Stimulated activated memory B cell treated with anti-CD40 and anti-IgM and Interleukin-4, amounts not matched to agents 10 μg/mL and 1 μg/mL and 100 μg/mL, for 72 hours (primary cell): ENCODE data around the gene TSPAN19.
"Not testable (repeated sequence)": the region's sequence is repeated elsewhere in the genome, so short reads cannot be mapped to it uniquely, and the experiment has no call there.

Experiments
- ATAC-seq: fragments of 150-1000 bp; cut with Tn5 transposase; 2 replicates; pipeline ENCODE4 v1.10.0; 2021
- H3K27ac Mint-ChIP-seq: one replicate; pipeline ENCODE4 v1.8.0; 2022; ENCODE audit warnings: mild to moderate bottlenecking, mixed read lengths
- H3K27me3 Mint-ChIP-seq: one replicate; pipeline ENCODE4 v1.8.0; 2022; ENCODE audit warnings: mixed read lengths
- H3K36me3 Mint-ChIP-seq: one replicate; pipeline ENCODE4 v1.8.0; 2022; ENCODE audit warnings: mixed read lengths
- H3K4me1 Mint-ChIP-seq: one replicate; pipeline ENCODE4 v1.8.0; 2022; ENCODE audit warnings: mixed read lengths
- H3K4me3 Mint-ChIP-seq: one replicate; pipeline ENCODE4 v1.8.0; 2022; ENCODE audit warnings: mild to moderate bottlenecking, moderate library complexity, mixed read lengths
- H3K9me3 Mint-ChIP-seq: one replicate; pipeline ENCODE4 v1.8.0; 2022; ENCODE audit warnings: mixed read lengths

TSPAN19 gene

DNA sequence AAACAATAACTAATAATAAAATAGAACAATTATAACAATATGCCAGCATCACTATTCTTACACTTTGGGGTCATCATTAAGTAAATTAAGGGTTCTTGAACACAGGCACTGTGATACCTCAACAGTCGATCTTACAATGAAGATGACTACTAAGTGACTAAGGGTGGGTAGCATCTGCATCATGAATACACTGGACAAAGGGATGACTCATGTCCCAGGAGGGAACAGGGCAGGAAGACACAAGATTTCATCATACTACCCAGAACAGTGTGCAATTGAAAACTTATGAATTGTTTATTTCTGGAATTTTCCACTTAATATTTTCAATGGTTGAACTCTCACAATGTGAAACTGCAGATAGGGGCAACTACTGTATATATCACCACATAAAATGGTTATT is 19.7 kb downstream of the TSPAN19 start:
- H3K9me3 Mint-ChIP-seq, result no peaks in the 10 kb centered on the region
- H3K36me3 Mint-ChIP-seq, result no peaks in the 10 kb centered on the region
- H3K4me3 Mint-ChIP-seq, result no peak overlapping the region
- no peak for ATAC-seq
- no peaks in the 10 kb centered on the region for H3K27me3 Mint-ChIP-seq
- no peaks in the 10 kb centered on the region for H3K4me1 Mint-ChIP-seq
- H3K27ac Mint-ChIP-seq, result no peak overlapping the region

DNA sequence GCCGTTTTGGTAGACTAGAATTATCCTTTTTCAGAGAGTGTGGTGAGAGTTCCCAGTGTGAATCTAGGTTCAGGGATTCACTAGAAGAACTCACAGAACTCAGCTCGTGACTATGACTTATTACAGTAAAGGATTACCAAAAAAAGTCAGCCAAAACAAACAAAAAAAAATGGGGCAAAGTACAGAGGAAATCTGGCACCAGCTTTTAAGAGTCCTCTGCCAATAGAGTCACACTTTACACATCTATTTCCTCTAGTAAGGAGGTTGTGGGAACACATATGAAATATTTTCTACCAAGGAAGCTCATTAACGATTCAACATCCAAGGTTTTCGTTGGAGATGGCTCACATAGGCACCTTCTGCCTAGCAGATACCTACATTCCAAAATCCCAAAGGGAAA is 28.2 kb downstream of the TSPAN19 start:
- H3K27ac Mint-ChIP-seq, result no peak overlapping the region
- no peaks in the 10 kb centered on the region for H3K36me3 Mint-ChIP-seq
- H3K4me3 Mint-ChIP-seq, result no peak overlapping the region
- no peaks in the 10 kb centered on the region for H3K9me3 Mint-ChIP-seq
- no peaks in the 10 kb centered on the region for H3K27me3 Mint-ChIP-seq
- ATAC-seq, result no peak
- no peaks in the 10 kb centered on the region for H3K4me1 Mint-ChIP-seq

DNA sequence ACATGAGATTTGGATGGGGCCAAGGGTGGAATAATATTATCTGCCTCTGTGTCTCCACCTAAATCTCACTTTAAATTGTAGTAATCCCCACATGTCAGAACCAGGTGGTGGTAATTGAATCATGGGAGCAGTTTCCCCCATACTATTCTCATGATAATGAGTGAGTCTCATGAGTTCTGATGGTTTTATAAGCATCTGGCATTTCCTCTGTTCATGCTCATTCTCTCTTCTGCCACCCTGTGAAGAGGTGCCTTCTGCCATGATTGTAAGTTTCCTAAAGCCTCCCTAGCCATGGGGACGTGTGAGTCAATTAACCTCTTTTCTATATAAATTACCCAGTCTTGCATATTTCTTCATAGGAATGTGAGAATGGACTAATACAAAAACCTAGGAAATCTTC is 29.9 kb downstream of the TSPAN19 start:
- Mint-ChIP-seq H3K27ac (no peak overlapping the region), H3K9me3 (no peaks in the 10 kb centered on the region), H3K4me3 (no peak overlapping the region), H3K36me3 (no peaks in the 10 kb centered on the region), H3K4me1 (no peaks in the 10 kb centered on the region), H3K27me3 (no peaks in the 10 kb centered on the region)
- ATAC-seq, result no peak

DNA sequence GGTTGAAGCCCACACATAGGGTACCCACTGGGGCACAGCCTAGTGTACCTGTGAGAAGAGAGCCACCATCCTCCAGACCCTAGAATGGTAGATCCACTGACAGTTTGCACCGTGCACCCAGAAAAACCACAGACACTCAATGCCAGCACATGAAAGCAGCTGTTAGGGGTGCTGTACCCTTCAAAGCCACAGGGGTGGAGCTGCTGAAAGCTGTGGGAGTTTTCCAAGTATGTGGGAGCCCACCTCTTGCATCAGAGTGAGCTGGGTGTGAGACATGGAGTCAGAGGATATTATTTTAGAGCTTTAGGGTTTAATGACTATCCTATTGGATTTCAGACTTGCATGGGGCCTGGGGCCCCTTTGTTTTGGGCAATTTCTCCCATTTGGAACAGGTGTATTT is 30.5 kb downstream of the TSPAN19 start:
- ATAC-seq, result no peak
- Mint-ChIP-seq H3K4me3 (no peak overlapping the region), H3K9me3 (no peaks in the 10 kb centered on the region), H3K27ac (no peak overlapping the region), H3K27me3 (no peaks in the 10 kb centered on the region), H3K36me3 (no peaks in the 10 kb centered on the region), H3K4me1 (no peaks in the 10 kb centered on the region)

DNA sequence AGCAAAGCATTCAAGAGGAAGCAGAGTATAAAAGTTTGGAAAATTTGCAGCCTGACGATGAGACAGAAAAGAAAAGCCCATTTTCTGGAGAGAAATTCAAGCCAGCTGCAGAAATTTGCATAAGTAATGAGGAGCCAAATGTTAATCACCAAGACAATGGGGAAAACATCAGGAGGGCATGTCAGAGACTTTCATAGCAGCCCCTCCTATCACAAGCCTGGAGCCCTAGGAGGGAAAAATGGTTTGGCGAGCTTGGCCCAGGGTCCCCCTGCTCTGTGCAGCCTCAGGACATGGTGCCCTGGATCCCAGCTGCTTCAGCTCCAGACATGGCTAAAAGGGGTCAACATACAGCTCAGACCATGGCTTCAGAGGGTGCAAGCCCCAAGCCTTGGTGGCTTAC is 31.0 kb downstream of the TSPAN19 start:
- H3K36me3 Mint-ChIP-seq, H3K4me3 Mint-ChIP-seq, H3K27me3 Mint-ChIP-seq, H3K9me3 Mint-ChIP-seq, H3K4me1 Mint-ChIP-seq, ATAC-seq, H3K27ac Mint-ChIP-seq: not testable (repeated sequence)

DNA sequence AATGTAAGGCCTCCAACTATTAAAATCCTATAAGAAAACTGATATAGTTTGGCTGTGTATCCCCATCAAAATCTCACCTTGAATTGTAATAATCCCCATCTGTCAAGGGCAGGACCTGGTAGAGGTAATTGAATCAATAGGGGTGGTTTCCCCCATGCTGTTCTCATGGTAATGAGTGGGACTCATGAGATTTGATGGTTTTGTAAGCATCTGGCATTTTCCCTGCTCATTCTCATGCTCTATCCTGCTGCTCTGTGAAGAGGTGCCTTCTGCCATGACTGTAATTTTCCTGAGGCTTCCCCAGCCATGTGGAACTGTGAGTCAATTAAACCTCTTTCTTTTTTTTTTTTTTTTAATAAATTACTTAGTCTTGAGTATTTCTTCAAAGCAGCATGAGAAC is 31.9 kb downstream of the TSPAN19 start:
- Mint-ChIP-seq H3K36me3 (no peaks in the 10 kb centered on the region), H3K27ac (no peak overlapping the region), H3K9me3 (no peaks in the 10 kb centered on the region), H3K4me1 (no peaks in the 10 kb centered on the region), H3K4me3 (no peak overlapping the region), H3K27me3 (no peaks in the 10 kb centered on the region)
- ATAC-seq, result no peak

DNA sequence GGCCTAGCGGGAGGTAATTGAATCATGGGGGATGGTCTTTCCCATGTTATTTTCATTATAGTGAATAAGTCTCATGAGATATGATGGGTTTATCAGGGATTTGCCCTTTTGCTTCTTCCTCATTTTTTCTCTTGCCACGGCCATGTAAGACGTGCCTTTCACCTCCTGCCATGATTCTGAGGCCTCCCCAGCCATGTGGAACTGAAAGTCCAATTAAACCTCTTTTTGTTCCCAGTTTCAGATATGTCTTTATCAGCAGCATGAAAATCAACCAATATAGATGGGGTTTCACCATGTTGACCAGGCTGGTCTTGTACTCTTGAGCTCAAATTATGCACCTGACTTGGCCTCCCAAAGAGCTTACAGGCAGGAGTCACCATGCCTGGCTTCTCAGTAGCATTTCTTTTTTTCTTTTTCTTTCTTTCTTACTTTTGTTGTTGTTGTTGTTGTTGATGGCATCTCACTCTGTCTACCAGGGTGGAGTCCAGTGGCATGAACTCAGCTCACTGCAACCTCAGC is 33.2 kb downstream of the TSPAN19 start:
- H3K4me3 Mint-ChIP-seq, result no peak overlapping the region
- no peaks in the 10 kb centered on the region for H3K36me3 Mint-ChIP-seq
- no peaks in the 10 kb centered on the region for H3K27me3 Mint-ChIP-seq
- H3K9me3 Mint-ChIP-seq, result no peaks in the 10 kb centered on the region
- H3K4me1 Mint-ChIP-seq, result no peaks in the 10 kb centered on the region
- no peak overlapping the region for H3K27ac Mint-ChIP-seq
- no peak for ATAC-seq

DNA sequence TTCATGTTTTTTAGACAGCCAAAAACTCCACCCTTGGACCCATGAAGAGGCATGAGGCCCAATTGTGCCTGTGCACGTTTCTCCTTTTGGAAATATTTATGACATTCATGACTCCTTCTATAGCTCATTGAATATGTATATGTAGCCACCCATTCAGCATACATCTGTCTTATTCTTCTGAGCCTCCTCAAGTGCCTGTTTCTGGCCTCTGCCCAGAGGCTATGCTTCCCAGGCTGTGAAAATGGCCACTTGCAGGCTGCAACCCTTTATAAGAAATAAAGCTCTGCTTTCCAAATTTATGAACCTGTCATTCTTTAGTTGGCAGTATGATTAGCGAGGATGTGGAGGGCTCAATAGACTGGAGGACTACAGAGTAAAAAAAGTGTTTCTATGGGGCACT is 35.3 kb downstream of the TSPAN19 start:
- Mint-ChIP-seq H3K36me3 (no peaks in the 10 kb centered on the region), H3K4me3 (no peak overlapping the region), H3K27me3 (no peaks in the 10 kb centered on the region), H3K27ac (no peak overlapping the region), H3K9me3 (no peaks in the 10 kb centered on the region), H3K4me1 (no peaks in the 10 kb centered on the region)
- no peak for ATAC-seq

DNA sequence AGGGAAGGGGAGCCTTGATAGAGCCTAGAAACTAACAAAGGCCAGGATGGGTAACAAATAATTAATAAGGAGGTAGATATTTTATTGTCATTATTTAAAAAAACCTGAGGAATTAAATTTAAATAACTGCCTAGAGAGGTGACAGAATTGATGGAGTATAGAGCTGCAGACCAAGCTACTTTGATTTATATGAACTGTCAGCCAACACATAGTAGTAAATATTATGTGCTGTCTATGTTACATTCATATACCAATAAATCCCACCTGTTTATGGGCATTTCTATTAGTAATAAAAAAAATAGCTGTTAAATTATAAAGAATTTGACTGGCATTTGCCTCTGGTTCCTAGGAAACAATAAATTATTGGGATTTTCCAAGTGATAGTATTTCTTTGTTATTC is 37.7 kb downstream of the TSPAN19 start:
- no peaks in the 10 kb centered on the region for H3K36me3 Mint-ChIP-seq
- no peaks in the 10 kb centered on the region for H3K27me3 Mint-ChIP-seq
- no peak overlapping the region for H3K4me3 Mint-ChIP-seq
- H3K27ac Mint-ChIP-seq, result no peak overlapping the region
- no peaks in the 10 kb centered on the region for H3K4me1 Mint-ChIP-seq
- ATAC-seq, result no peak
- peaks cover 3% of the 10 kb centered on the region for H3K9me3 Mint-ChIP-seq

DNA sequence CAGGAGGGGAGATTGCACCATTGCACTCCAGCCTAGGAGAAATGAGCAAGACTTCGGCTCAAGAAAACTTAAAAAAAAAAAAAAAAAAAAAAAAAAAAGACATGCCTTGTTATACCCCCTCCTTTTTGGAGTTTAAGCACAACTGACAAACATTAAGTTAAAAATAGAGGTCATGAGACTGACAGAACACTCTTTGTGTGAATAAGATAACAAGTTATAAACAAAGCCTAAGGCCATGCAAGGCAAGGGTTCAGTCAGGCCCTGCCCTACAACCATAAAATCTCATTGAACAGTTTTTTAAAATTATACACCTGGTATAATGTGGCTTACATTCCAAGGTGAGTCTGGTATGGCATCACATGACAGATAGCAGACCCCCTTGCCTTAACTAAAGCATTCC is 39.3 kb downstream of the TSPAN19 start:
- Mint-ChIP-seq H3K27me3 (no peaks in the 10 kb centered on the region), H3K4me3 (no peak overlapping the region), H3K36me3 (no peaks in the 10 kb centered on the region), H3K27ac (no peak overlapping the region), H3K9me3 (peaks cover 3% of the 10 kb centered on the region), H3K4me1 (no peaks in the 10 kb centered on the region)
- no peak for ATAC-seq

DNA sequence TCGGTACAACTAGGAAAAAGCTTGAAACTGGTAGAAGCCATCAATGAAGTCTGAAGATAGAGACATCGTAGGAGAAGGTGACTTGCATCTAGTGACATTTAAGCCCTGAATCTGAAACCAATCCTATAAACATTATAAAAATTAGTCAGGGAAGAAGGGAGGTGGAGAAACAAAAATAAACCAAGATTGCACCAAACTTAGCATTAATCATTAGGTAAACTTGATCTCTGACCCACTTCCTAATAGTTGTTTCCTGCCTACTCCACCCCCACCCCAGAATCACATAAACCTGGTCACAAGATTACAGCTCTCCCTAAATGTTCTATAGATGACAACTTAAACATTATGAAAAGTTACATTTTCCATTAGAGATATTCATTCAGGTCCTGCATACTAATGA is 40.4 kb downstream of the TSPAN19 start:
- no peak for ATAC-seq

DNA sequence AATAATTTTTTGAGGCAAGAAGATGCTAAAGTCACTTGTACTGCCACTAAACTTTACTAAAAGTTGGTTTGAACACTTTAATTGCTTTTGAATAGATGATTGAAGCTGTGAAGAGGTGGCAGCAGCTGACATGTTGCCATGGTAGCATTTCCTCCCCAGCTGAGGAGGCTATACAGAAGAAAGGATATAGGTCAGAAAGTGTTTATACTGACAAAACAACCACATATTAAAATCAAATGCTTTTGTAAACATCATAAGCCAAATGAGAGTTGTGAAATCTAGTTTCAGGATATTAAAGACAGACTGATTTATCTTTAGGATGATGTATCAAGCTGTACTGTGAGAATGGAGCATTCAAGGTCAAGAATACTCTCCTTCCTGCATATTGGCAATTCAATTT is 41.7 kb downstream of the TSPAN19 start:
- H3K4me1 Mint-ChIP-seq, result no peaks in the 10 kb centered on the region
- peaks cover 3% of the 10 kb centered on the region for H3K9me3 Mint-ChIP-seq
- no peak for ATAC-seq
- no peak overlapping the region for H3K4me3 Mint-ChIP-seq
- H3K36me3 Mint-ChIP-seq, result no peaks in the 10 kb centered on the region
- no peak overlapping the region for H3K27ac Mint-ChIP-seq
- no peaks in the 10 kb centered on the region for H3K27me3 Mint-ChIP-seq

More for the DNA sequence above, 40.4 kb downstream of the TSPAN19 start:
- Mint-ChIP-seq H3K4me3 (no peak overlapping the region), H3K27me3 (no peaks in the 10 kb centered on the region), H3K9me3 (peaks cover 3% of the 10 kb centered on the region), H3K27ac (no peak overlapping the region), H3K4me1 (no peaks in the 10 kb centered on the region), H3K36me3 (no peaks in the 10 kb centered on the region)

DNA sequence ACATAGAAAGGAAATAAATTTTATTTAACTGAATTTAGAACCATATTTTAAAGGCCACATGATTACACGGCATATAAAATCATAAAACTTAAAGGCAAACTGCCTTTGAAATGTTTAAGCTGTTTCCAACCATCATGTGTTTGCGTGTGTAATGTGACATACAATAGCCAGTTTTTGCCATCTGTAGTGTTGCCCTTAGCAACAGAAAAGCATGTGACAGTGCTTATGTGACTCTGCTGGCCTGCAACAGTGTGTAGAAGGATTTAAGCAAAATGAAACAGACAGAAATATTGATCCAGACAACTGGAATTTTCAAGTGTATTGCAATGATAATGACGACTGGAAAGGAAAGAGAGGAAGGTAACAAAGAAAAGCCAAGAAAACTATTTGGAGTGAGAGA is 49.5 kb downstream of the TSPAN19 start:
- H3K27ac Mint-ChIP-seq, result no peak overlapping the region
- H3K9me3 Mint-ChIP-seq, result no peaks in the 10 kb centered on the region
- H3K27me3 Mint-ChIP-seq, result no peaks in the 10 kb centered on the region
- no peaks in the 10 kb centered on the region for H3K4me1 Mint-ChIP-seq
- H3K36me3 Mint-ChIP-seq, result no peaks in the 10 kb centered on the region
- ATAC-seq, result no peak
- no peak overlapping the region for H3K4me3 Mint-ChIP-seq

DNA sequence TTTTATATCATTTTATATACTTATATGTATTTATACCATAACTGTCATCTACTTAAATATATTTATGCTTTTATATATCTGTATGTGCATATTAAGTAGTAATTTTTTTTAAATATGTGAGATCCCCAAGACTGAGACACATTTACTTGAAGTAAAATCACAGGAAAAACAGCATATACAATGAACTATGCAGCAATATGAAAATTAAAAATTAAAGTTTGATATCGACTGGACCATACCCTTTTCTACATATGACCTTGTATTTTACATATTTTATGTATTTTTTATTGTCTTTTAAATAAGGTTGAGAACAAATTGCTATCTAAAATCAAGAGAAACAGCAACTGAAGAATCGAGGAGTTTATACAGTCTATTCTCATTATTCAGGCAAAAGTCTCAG is 50.0 kb downstream of the TSPAN19 start:
- H3K4me1 Mint-ChIP-seq, result no peaks in the 10 kb centered on the region
- ATAC-seq, result no peak
- no peak overlapping the region for H3K4me3 Mint-ChIP-seq
- H3K9me3 Mint-ChIP-seq, result no peaks in the 10 kb centered on the region
- no peaks in the 10 kb centered on the region for H3K27me3 Mint-ChIP-seq
- no peaks in the 10 kb centered on the region for H3K36me3 Mint-ChIP-seq
- no peak overlapping the region for H3K27ac Mint-ChIP-seq

DNA sequence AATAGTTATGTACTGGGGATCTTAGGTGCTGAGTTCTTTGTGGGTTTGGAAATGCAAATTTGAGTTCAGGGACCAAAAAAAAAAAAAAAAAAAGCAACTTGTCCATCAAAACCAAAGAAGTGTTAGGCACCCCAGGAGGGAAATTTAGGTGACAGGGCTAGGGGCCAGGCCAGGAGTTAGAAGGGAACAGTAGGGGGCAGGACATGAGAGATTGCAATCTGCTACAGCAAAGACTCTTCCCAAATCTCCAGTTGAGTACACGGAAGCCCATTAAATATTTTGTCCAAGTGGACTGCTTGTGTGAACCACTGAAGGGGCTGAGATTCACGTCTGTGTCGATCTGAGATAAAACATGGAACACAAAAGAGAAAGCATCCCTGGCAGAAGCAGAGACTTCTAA is 52.8 kb downstream of the TSPAN19 start:
- Mint-ChIP-seq H3K9me3 (no peaks in the 10 kb centered on the region), H3K36me3 (no peaks in the 10 kb centered on the region), H3K27ac (no peak overlapping the region), H3K27me3 (no peaks in the 10 kb centered on the region), H3K4me1 (no peaks in the 10 kb centered on the region), H3K4me3 (no peak overlapping the region)
- ATAC-seq, result no peak

DNA sequence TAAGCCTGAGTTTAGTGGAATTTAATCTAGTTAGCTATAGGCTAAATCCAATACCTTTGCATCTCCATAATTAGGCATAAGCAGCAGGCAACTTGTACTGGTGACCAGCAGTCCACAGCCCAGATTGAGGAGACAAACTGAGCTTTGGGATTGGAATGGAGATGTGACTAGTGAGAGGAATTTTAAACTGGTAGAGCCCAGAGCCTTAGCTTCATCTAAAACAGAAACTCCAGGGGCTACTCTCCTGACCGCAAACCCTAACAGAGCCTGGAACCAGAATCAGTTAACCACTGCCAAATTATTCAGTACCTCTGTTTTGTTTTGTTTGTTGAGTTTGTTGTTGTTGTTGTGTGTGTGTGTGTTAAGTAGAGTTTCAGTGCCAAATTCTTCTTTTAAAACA is 53.2 kb downstream of the TSPAN19 start:
- no peaks in the 10 kb centered on the region for H3K36me3 Mint-ChIP-seq
- no peak for ATAC-seq
- no peaks in the 10 kb centered on the region for H3K27me3 Mint-ChIP-seq
- H3K4me1 Mint-ChIP-seq, result no peaks in the 10 kb centered on the region
- no peak overlapping the region for H3K27ac Mint-ChIP-seq
- H3K9me3 Mint-ChIP-seq, result no peaks in the 10 kb centered on the region
- no peak overlapping the region for H3K4me3 Mint-ChIP-seq

DNA sequence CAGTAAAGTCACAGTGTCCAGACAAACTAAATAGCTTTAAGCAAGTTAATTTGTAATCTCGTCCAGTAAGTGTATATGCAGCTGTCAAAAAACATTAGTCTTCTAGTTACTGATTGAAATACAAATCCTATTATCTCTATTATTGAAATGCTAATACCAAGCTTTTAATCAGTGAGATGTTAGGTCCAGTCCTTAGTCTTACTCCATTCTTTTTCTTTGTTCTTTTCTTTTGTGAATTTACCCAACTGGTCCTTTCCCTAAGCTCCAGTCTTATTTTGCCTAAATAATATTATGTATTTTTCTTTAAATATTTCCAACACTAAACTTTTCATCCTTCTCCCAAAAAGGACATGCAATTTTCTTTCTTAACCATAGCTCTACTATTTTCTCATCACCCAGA is 57.2 kb downstream of the TSPAN19 start:
- no peak for ATAC-seq
- H3K36me3 Mint-ChIP-seq, result no peaks in the 10 kb centered on the region
- no peak overlapping the region for H3K27ac Mint-ChIP-seq
- H3K27me3 Mint-ChIP-seq, result no peaks in the 10 kb centered on the region
- H3K4me1 Mint-ChIP-seq, result no peaks in the 10 kb centered on the region
- no peak overlapping the region for H3K4me3 Mint-ChIP-seq
- H3K9me3 Mint-ChIP-seq, result no peaks in the 10 kb centered on the region
